K562 (cell line): ENCODE results near the gene FUCA2. TPM values are rescaled to one million over a fixed set of nuclear protein-coding genes. Genes with fewer than 3 reads are reported as not detected.

Experiments
- CREM ChIP-seq: IDR thresholded peaks from 2 replicates; pipeline ENCODE4 v1.6.1; 2014; ENCODE audit warnings: antibody characterized with exemption, low read depth
- ESRRB ChIP-seq: fragments of 250-450 bp; sonication (Bioruptor Pico); IDR thresholded peaks from 2 replicates; pipeline ENCODE4 v1.5.0; 2020; ENCODE audit warnings: mild to moderate bottlenecking, moderate library complexity, borderline replicate concordance
- EZH2 ChIP-seq: IDR thresholded peaks from 2 replicates; pipeline ENCODE4 v1.6.1; 2012; ENCODE audit warnings: low read depth, mild to moderate bottlenecking, inconsistent platforms, low read length, borderline replicate concordance
- HMGN3 ChIP-seq: IDR thresholded peaks from 2 replicates; pipeline ENCODE4 v1.6.1; 2011; ENCODE audit warnings: borderline replicate concordance, low read depth, mild to moderate bottlenecking, mixed read lengths, low read length; ENCODE audit not compliant: insufficient read length; ENCODE audit errors: extremely low read depth
- KAT7 ChIP-seq: sonication (generic); formaldehyde crosslinking; IDR thresholded peaks from 2 replicates; pipeline ENCODE4 v1.8.0; 2022; ENCODE audit warnings: missing genetic modification reagents, mild to moderate bottlenecking, borderline replicate concordance
- MAFK ChIP-seq: IDR thresholded peaks from 2 replicates; pipeline ENCODE4 v1.6.1; 2011; ENCODE audit warnings: low read length, improper control_type of control experiment
- MCM3 ChIP-seq: fragments of 450-650 bp; IDR thresholded peaks from 2 replicates; pipeline ENCODE4 v1.6.1; 2016
- POLR2B ChIP-seq: fragments of 450-650 bp; IDR thresholded peaks from 2 replicates; pipeline ENCODE4 v1.6.1; 2018; ENCODE audit warnings: low read depth; ENCODE audit not compliant: partially characterized antibody
- PTBP1 ChIP-seq: fragments of 200-400 bp; formaldehyde crosslinking; IDR thresholded peaks from 2 replicates; pipeline ENCODE4 v1.6.1; 2017; ENCODE audit warnings: low read depth, low read length
- RCOR1 ChIP-seq, 2 experiments: IDR thresholded peaks; 2 replicates each; pipeline ENCODE4 v1.6.1; 2012; ENCODE audit warnings: low read depth in 2 of 2, low read length in 2 of 2, borderline replicate concordance in 1 of 2, improper control_type of control experiment in 1 of 2
- RERE ChIP-seq: sonication (generic); formaldehyde crosslinking; IDR thresholded peaks from 2 replicates; pipeline ENCODE4 v1.8.0; 2023; ENCODE audit warnings: missing genetic modification reagents, mild to moderate bottlenecking, borderline replicate concordance
- SAP30 ChIP-seq: fragments of 200-600 bp; sonication (generic); IDR thresholded peaks from 2 replicates; pipeline ENCODE4 v1.6.1; 2012; ENCODE audit warnings: borderline replicate concordance, low read depth, mild to moderate bottlenecking, moderate library complexity, low read length, control low read depth, inconsistent platforms; ENCODE audit not compliant: insufficient read depth, poor library complexity, severe bottlenecking
- STAG1 ChIP-seq: sonication (generic); formaldehyde crosslinking; IDR thresholded peaks from 2 replicates; pipeline ENCODE4 v1.5.0; 2020; ENCODE audit warnings: missing genetic modification reagents, borderline replicate concordance
- THRB ChIP-seq: fragments of 450-650 bp; formaldehyde crosslinking; conservative IDR thresholded peaks from 2 replicates; pipeline ENCODE4 v1.4.0; 2022; ENCODE audit warnings: mild to moderate bottlenecking, missing genetic modification characterization
- ZNF121 ChIP-seq: sonication (generic); formaldehyde crosslinking; conservative IDR thresholded peaks from 2 replicates; pipeline ENCODE4 v1.8.0; 2022; ENCODE audit warnings: missing genetic modification reagents
- ZNF124 ChIP-seq: sonication (generic); formaldehyde crosslinking; IDR thresholded peaks from 2 replicates; pipeline ENCODE4 v1.8.1; 2022; ENCODE audit warnings: missing genetic modification reagents
- ZNF217 ChIP-seq: sonication (generic); formaldehyde crosslinking; IDR thresholded peaks from 2 replicates; pipeline ENCODE4 v1.8.0; 2022; ENCODE audit warnings: mild to moderate bottlenecking, missing genetic modification reagents
- ZNF408 ChIP-seq: fragments of 250-450 bp; sonication (Bioruptor Pico); IDR thresholded peaks from 2 replicates; pipeline ENCODE4 v1.4.0; 2020; ENCODE audit warnings: low read depth, mild to moderate bottlenecking, moderate library complexity
- ZNF696 ChIP-seq: fragments of 250-450 bp; sonication (Bioruptor Pico); conservative IDR thresholded peaks from 2 replicates; pipeline ENCODE4 v1.4.0; 2020; ENCODE audit warnings: mild to moderate bottlenecking, moderate library complexity
- ZNF764 ChIP-seq: fragments of 250-450 bp; sonication (Bioruptor Pico); IDR thresholded peaks from 2 replicates; pipeline ENCODE4 v1.4.0; 2020; ENCODE audit warnings: low read depth, mild to moderate bottlenecking, moderate library complexity
- polyA plus RNA-seq, 8 experiments: library from polyadenylated mRNA; depleted of rRNA in 4 of 8; stranded (reverse) in 5 of 8; unstranded in 3 of 8; fragments of >200 nt; fragmentation: Nextera tagmentation in 2 of 8; fragmentation: Illumina TruSeq in 1 of 8; extraction: Ambion mirVana in 2 of 8; extraction: Trizol in 1 of 8; gene quantifications; 2 replicates each; pipeline versions ENCODE4 v1.2.1 to v1.2.3, GENCODE V29; 2011 to 2014; ENCODE audit warnings: inconsistent platforms in 1 of 8, missing spikeins in 1 of 8
- total RNA-seq, 7 experiments: library from RNA; depleted of rRNA in 6 of 7; stranded (reverse); fragments of >200 nt in 6 of 7; fragmentation: Illumina TruSeq in 2 of 7; extraction: Trizol in 2 of 7; gene quantifications; 2 replicates each; pipeline versions ENCODE4 v1.2.1 to v1.2.3, GENCODE V29; 2011 to 2021; ENCODE audit warnings: low replicate concordance in 1 of 7

Gene FUCA2
- total and polyA plus RNA-seq, 9 of the 15 experiments (the other 6 are each of a cell fraction or from before 2014, with no cell fraction given): 20.6 to 112 (median 79.3) TPM

- no peak for TF ChIP-seq RERE (CRISPR knock-in tag)
- TF ChIP-seq PTBP1: 0 out of 2 replicates have a peak, but pooled peaks have one; percentile 44
- no peak for TF ChIP-seq ZNF121
- TF ChIP-seq CREM: peak; percentile 91
- TF ChIP-seq SAP30: peak; percentile 80
- TF ChIP-seq THRB (CRISPR knock-in tag): no peak
- TF ChIP-seq ZNF408 (CRISPR knock-in tag): no peak
- no peak for TF ChIP-seq EZH2
- TF ChIP-seq ZNF764: no peak
- no peak for TF ChIP-seq ZNF696 (CRISPR knock-in tag)
- no peak for TF ChIP-seq ZNF124 (CRISPR knock-in tag)
- no peak for TF ChIP-seq ESRRB
- peak; percentile 80 for TF ChIP-seq POLR2B
- no peak for TF ChIP-seq MCM3
- peak; percentile 99 for TF ChIP-seq KAT7
- peak; percentile 31; the same call in 1 of the 2 replicates for TF ChIP-seq STAG1 (CRISPR knock-in tag)
- no peak for TF ChIP-seq ZNF217
- TF ChIP-seq MAFK: peak; percentile 28; the same call in 1 of the 2 replicates
- TF ChIP-seq HMGN3: peak; percentile 98
- peak; percentile 64 to 67; a peak in 2 of 4 replicates for TF ChIP-seq RCOR1 (IDR thresholded peaks at IDR 0.05; ENCODE audit: borderline replicate concordance in 1 of 2, low read depth in 2 of 2, low read length in 2 of 2)
These were observed 60.8 kb downstream of the FUCA2 start, which contains the start of the genes ADAT2 and PEX3 (continued) for GRCh38 chr6:143450453-143451371.
